Measurements from ENCODE around the gene CSTB.

GRCh38 chr21:43758111-43758641, 17.9 kb downstream of the CSTB start:
- TF ChIP-seq CTCF (conservative IDR thresholded peaks at IDR 0.05) (no peak), EZH2 (IDR thresholded peaks at IDR 0.05; ENCODE audit: low read depth) (no peak)
